GM23248 (cell line): Measurements from ENCODE around the gene CCDC39. TPM values are rescaled to one million over a fixed set of nuclear protein-coding genes. Genes with fewer than 3 reads are reported as not detected.

Source experiments
- DNase-seq: peaks from one replicate; pipeline ENCODE4 v3.0.0-alpha.2; 2015
- H2AFZ ChIP-seq: fragments of 200-600 bp; sonication (generic); 2 replicates; pipeline ENCODE4 v1.6.1; 2016; ENCODE audit warnings: antibody characterized with exemption
- H3F3A ChIP-seq: fragments of 200-600 bp; sonication (generic); 2 replicates; pipeline ENCODE4 v1.6.1; 2016; ENCODE audit warnings: mild to moderate bottlenecking, antibody characterized with exemption, mixed run types; ENCODE audit not compliant: insufficient read depth
- H3K27ac ChIP-seq: fragments of 200-600 bp; sonication (generic); 2 replicates; pipeline ENCODE4 v1.5.1; 2016; ENCODE audit warnings: mild to moderate bottlenecking
- H3K27me3 ChIP-seq: fragments of 200-600 bp; sonication (generic); replicated peaks from 2 replicates; pipeline ENCODE4 v1.6.1; 2016; ENCODE audit warnings: mild to moderate bottlenecking; ENCODE audit not compliant: insufficient read depth
- H3K36me3 ChIP-seq: fragments of 200-600 bp; sonication (generic); 2 replicates; pipeline ENCODE4 v1.6.1; 2016; ENCODE audit warnings: low read depth, mild to moderate bottlenecking
- H3K4me1 ChIP-seq: fragments of 200-600 bp; sonication (generic); 2 replicates; pipeline ENCODE4 v1.6.1; 2016; ENCODE audit warnings: mild to moderate bottlenecking; ENCODE audit not compliant: insufficient read depth
- H3K4me2 ChIP-seq: fragments of 200-600 bp; sonication (generic); one replicate; pipeline ENCODE4 v1.6.1; 2016; ENCODE audit warnings: mild to moderate bottlenecking; ENCODE audit not compliant: unreplicated experiment
- H3K4me3 ChIP-seq: fragments of 200-600 bp; sonication (generic); 2 replicates; pipeline ENCODE4 v1.5.1; 2016; ENCODE audit warnings: mild to moderate bottlenecking
- H3K79me2 ChIP-seq: fragments of 200-600 bp; sonication (generic); 2 replicates; pipeline ENCODE4 v1.6.1; 2016; ENCODE audit warnings: mild to moderate bottlenecking; ENCODE audit not compliant: insufficient read depth
- H3K9ac ChIP-seq: fragments of 200-600 bp; sonication (generic); 2 replicates; pipeline ENCODE4 v1.6.1; 2016; ENCODE audit warnings: mild to moderate bottlenecking
- H3K9me2 ChIP-seq: fragments of 200-600 bp; sonication (generic); 2 replicates; pipeline ENCODE4 v1.6.1; 2016; ENCODE audit warnings: mixed run types, mild to moderate bottlenecking, moderate library complexity; ENCODE audit not compliant: insufficient read depth
- H3K9me3 ChIP-seq: fragments of 200-600 bp; sonication (generic); one replicate; pipeline ENCODE4 v1.6.1; 2017; ENCODE audit warnings: low read depth
- H4K20me1 ChIP-seq: fragments of 200-600 bp; sonication (generic); 2 replicates; pipeline ENCODE4 v1.6.0; 2016; ENCODE audit not compliant: insufficient read depth
- EZH2 ChIP-seq: fragments of 200-600 bp; sonication (generic); IDR thresholded peaks from 2 replicates; pipeline ENCODE4 v1.6.1; 2018; ENCODE audit warnings: antibody characterized with exemption, mild to moderate bottlenecking; ENCODE audit not compliant: insufficient read depth, poor library complexity, severe bottlenecking
- EZH2phosphoT487 ChIP-seq: fragments of 200-600 bp; sonication (generic); IDR thresholded peaks from 2 replicates; pipeline ENCODE4 v1.6.1; 2018; ENCODE audit warnings: antibody characterized with exemption, moderate library complexity, mild to moderate bottlenecking, low read depth; ENCODE audit not compliant: insufficient read depth
- WGBS, 2 experiments: methylation state at CpG; one replicate each; pipeline ENCODE4 v1.1.6; 2015 to 2017; ENCODE audit warnings: low lambda C conversion rate in 2 of 2, low coverage in 1 of 2; ENCODE audit errors: missing lambda C conversion rate in 2 of 2; 5-methylcytosine and 5-hydroxymethylcytosine counted together
- in situ Hi-C: fragments of 300-500 bp; cut with MboI; formaldehyde crosslinking; loops from 2 replicates; pipeline ENCODE4 v1.15.0; 2020
- polyA plus RNA-seq: library from polyadenylated mRNA; unstranded; fragments of >200 nt; fragmentation: Nextera tagmentation; extraction: Ambion mirVana; gene quantifications from 2 replicates; pipeline ENCODE4 v1.2.1, GENCODE V29; 2016
- total RNA-seq: library from RNA; depleted of rRNA; stranded (reverse); fragments of >200 nt; shearing (Covaris generic); gene quantifications from 2 replicates; pipeline ENCODE4 v1.2.3, GENCODE V29; 2014

CCDC39 gene
- total and polyA plus RNA-seq, 2 experiments from 2014 or later = not detected

- Histone ChIP-seq H3K36me3 (no peaks in the 10 kb centered on the region), H3K9me2 (no peaks in the 10 kb centered on the region), H3F3A (no peaks in the 10 kb centered on the region), H3K4me3 (no peak overlapping the region), H3K9ac (no peak overlapping the region), H3K79me2 (no peaks in the 10 kb centered on the region), H2AFZ (no peak overlapping the region), H3K4me2 (no peak overlapping the region), H3K27me3 (no peaks in the 10 kb centered on the region), H4K20me1 (no peaks in the 10 kb centered on the region), H3K9me3 (no peaks in the 10 kb centered on the region), H3K27ac (no peak overlapping the region), H3K4me1 (no peaks in the 10 kb centered on the region)
- TF ChIP-seq EZH2phosphoT487 (no peak), EZH2 (no peak)
- in situ Hi-C loops = no loop called here
- DNase-seq = no peak
Observed at GRCh38 chr3:180704532-180704931, 25.2 kb upstream of the CCDC39 start.

GRCh38 chr3:180700941-180701340 is 21.7 kb upstream of the CCDC39 start:
- H3K4me3 ChIP-seq = no peak overlapping the region
- no peaks in the 10 kb centered on the region for H3K36me3 ChIP-seq
- H3K4me1 ChIP-seq = no peaks in the 10 kb centered on the region
- peak; percentile 42 for DNase-seq
- no peaks in the 10 kb centered on the region for H3K79me2 ChIP-seq
- no peaks in the 10 kb centered on the region for H3F3A ChIP-seq
- H2AFZ ChIP-seq = no peak overlapping the region
- no peaks in the 10 kb centered on the region for H3K9me2 ChIP-seq
- WGBS, 2 experiments = 10% methylated on average over 3 of the region's 3 CpGs
- H3K9ac ChIP-seq = no peak overlapping the region
- H3K27ac ChIP-seq = no peak overlapping the region
- no peaks in the 10 kb centered on the region for H3K27me3 ChIP-seq
- in situ Hi-C loops = no loop called here
- H4K20me1 ChIP-seq = no peaks in the 10 kb centered on the region
- H3K9me3 ChIP-seq = no peaks in the 10 kb centered on the region
- TF ChIP-seq EZH2 = no peak
- TF ChIP-seq EZH2phosphoT487 = no peak
- no peak overlapping the region for H3K4me2 ChIP-seq

- no peak overlapping the region for H3K4me2 ChIP-seq
- TF ChIP-seq EZH2 = no peak
- no peak for TF ChIP-seq EZH2phosphoT487
- 3 to 9% methylated on average over 3 of the region's 3 CpGs for WGBS, 2 experiments
Observed at GRCh38 chr3:180698760-180699270, 19.5 kb upstream of the CCDC39 start.

GRCh38 chr3:180694321-180694720 is 15.0 kb upstream of the CCDC39 start:
- no peak overlapping the region for H3K9ac ChIP-seq
- no peaks in the 10 kb centered on the region for H3K27me3 ChIP-seq
- H3K79me2 ChIP-seq = no peaks in the 10 kb centered on the region
- H3K9me3 ChIP-seq = no peaks in the 10 kb centered on the region
- H3K9me2 ChIP-seq = no peaks in the 10 kb centered on the region
- no peak for DNase-seq
- TF ChIP-seq EZH2 = no peak
- no peak for TF ChIP-seq EZH2phosphoT487
- H3K4me2 ChIP-seq = no peak overlapping the region
- H3K27ac ChIP-seq = no peak overlapping the region
- in situ Hi-C loops = no loop called here
- H3K4me3 ChIP-seq = no peak overlapping the region
- H3K36me3 ChIP-seq = no peaks in the 10 kb centered on the region
- H4K20me1 ChIP-seq = no peaks in the 10 kb centered on the region
- no peaks in the 10 kb centered on the region for H3K4me1 ChIP-seq
- H3F3A ChIP-seq = no peaks in the 10 kb centered on the region
- H2AFZ ChIP-seq = no peak overlapping the region

More at GRCh38 chr3:180698760-180699270, 19.5 kb upstream of the CCDC39 start:
- no peaks in the 10 kb centered on the region for H3K9me2 ChIP-seq
- no peaks in the 10 kb centered on the region for H3K36me3 ChIP-seq
- H3F3A ChIP-seq = no peaks in the 10 kb centered on the region
- in situ Hi-C loops = no loop called here
- H3K4me1 ChIP-seq = no peaks in the 10 kb centered on the region
- no peaks in the 10 kb centered on the region for H3K9me3 ChIP-seq
- H3K9ac ChIP-seq = no peak overlapping the region
- no peaks in the 10 kb centered on the region for H3K79me2 ChIP-seq
- H3K27ac ChIP-seq = no peak overlapping the region
- peak; percentile 2 for DNase-seq
- H3K27me3 ChIP-seq = no peaks in the 10 kb centered on the region
- no peak overlapping the region for H2AFZ ChIP-seq
- no peak overlapping the region for H3K4me3 ChIP-seq
- no peaks in the 10 kb centered on the region for H4K20me1 ChIP-seq

- H3K27ac ChIP-seq = no peak overlapping the region
- no peaks in the 10 kb centered on the region for H3K79me2 ChIP-seq
- H3K9me2 ChIP-seq = no peaks in the 10 kb centered on the region
- H3K4me3 ChIP-seq = no peak overlapping the region
- H3K27me3 ChIP-seq = no peaks in the 10 kb centered on the region
- 39 to 55% methylated on average over 1 of the region's 1 CpG for WGBS, 2 experiments
- H3K9ac ChIP-seq = no peak overlapping the region
- no peaks in the 10 kb centered on the region for H3F3A ChIP-seq
- in situ Hi-C loops = no loop called here
- H4K20me1 ChIP-seq = no peaks in the 10 kb centered on the region
- TF ChIP-seq EZH2phosphoT487 (no peak), EZH2 (no peak)
- DNase-seq = no peak
- H2AFZ ChIP-seq = no peak overlapping the region
- no peaks in the 10 kb centered on the region for H3K4me1 ChIP-seq
- H3K36me3 ChIP-seq = no peaks in the 10 kb centered on the region
- H3K9me3 ChIP-seq = no peaks in the 10 kb centered on the region
- H3K4me2 ChIP-seq = no peak overlapping the region
Observed at GRCh38 chr3:180693656-180694055, 14.4 kb upstream of the CCDC39 start.
